ENCODE measurements around the gene AUTS2.

Gene AUTS2

GRCh38 chr7:69966766-69967591, 368.7 kb downstream of the AUTS2 start:
- Mint-ChIP-seq H3K36me3 (ENCODE audit: insufficient read depth) (no peaks in the 10 kb centered on the region), H3K27me3 (peaks cover 38% of the 10 kb centered on the region), H3K4me1 (peaks cover 8% of the 10 kb centered on the region), H3K9me3 (no peaks in the 10 kb centered on the region), H3K4me3 (no peak overlapping the region), H3K27ac (ENCODE audit: low read depth) (no peak overlapping the region)
- DNase-seq (ENCODE audit: low spot score in 2 of 2) (no peak), ATAC-seq (replicated peaks; ENCODE audit: extremely low read depth, poor library complexity, severe bottlenecking) (no peak)

DNA sequence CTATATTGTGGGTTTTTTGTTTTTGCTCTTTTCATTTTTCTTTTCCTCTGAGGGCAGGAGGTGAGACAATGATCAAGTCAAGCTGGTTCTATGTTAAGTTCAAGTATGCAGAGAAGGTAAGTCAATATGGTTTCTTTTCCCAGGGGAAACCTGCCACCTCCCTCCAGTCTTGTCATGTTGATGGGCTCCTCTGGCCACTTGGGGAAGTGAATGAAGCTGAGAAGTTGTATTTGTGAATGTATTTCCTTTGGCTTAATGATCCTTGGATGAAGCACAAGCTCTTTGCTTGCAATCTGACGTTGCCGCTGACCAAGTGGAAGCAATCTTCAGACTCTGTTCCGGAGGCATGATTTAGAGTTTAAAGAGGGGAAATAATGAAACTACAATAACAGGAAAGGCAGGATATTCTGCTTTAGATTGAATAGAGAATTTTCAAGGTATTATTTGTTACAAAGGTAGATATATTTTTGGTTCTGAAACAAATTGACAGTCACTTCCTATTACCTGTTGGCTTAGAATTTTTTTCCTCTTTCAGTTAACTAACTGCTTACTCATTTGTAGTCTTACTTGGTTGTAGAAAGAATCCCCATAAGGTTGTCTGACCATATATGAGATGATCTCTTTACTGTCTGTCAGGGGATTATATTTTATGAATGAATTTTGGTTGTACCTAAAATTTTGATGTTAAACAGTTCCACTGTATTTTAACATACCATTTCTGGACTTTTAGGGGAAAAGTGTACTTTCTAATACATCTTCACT, 369.6 kb downstream of the AUTS2 start:
- Mint-ChIP-seq H3K27me3 (peaks cover 38% of the 10 kb centered on the region), H3K4me1 (peaks cover under 1% of the 10 kb centered on the region), H3K4me3 (no peak overlapping the region), H3K9me3 (no peaks in the 10 kb centered on the region), H3K36me3 (ENCODE audit: insufficient read depth) (no peaks in the 10 kb centered on the region), H3K27ac (ENCODE audit: low read depth) (no peak overlapping the region)
- no peak for ATAC-seq (replicated peaks; ENCODE audit: extremely low read depth, poor library complexity, severe bottlenecking)
- no peak for DNase-seq (ENCODE audit: low spot score in 2 of 2)

- H3K9me3 Mint-ChIP-seq: no peaks in the 10 kb centered on the region
- no peak overlapping the region for H3K27ac Mint-ChIP-seq (ENCODE audit: low read depth)
- ATAC-seq (replicated peaks; ENCODE audit: extremely low read depth, poor library complexity, severe bottlenecking): no peak
- H3K4me3 Mint-ChIP-seq: no peak overlapping the region
- no peaks in the 10 kb centered on the region for H3K4me1 Mint-ChIP-seq
- H3K36me3 Mint-ChIP-seq (ENCODE audit: insufficient read depth): no peaks in the 10 kb centered on the region
- peaks cover 46% of the 10 kb centered on the region for H3K27me3 Mint-ChIP-seq
- no peak for DNase-seq (ENCODE audit: low spot score in 2 of 2)
Measured at GRCh38 chr7:69968969-69969556, 370.8 kb downstream of the AUTS2 start.

- H3K9me3 Mint-ChIP-seq: no peaks in the 10 kb centered on the region
- H3K36me3 Mint-ChIP-seq (ENCODE audit: insufficient read depth): no peaks in the 10 kb centered on the region
- DNase-seq (ENCODE audit: low spot score in 2 of 2): no peak
- ATAC-seq (replicated peaks; ENCODE audit: extremely low read depth, poor library complexity, severe bottlenecking): no peak
- no peak overlapping the region for H3K27ac Mint-ChIP-seq (ENCODE audit: low read depth)
- H3K4me1 Mint-ChIP-seq: no peaks in the 10 kb centered on the region
- no peak overlapping the region for H3K4me3 Mint-ChIP-seq
- peaks cover 51% of the 10 kb centered on the region for H3K27me3 Mint-ChIP-seq
Measured at GRCh38 chr7:69981646-69982045, 383.4 kb downstream of the AUTS2 start.

DNA sequence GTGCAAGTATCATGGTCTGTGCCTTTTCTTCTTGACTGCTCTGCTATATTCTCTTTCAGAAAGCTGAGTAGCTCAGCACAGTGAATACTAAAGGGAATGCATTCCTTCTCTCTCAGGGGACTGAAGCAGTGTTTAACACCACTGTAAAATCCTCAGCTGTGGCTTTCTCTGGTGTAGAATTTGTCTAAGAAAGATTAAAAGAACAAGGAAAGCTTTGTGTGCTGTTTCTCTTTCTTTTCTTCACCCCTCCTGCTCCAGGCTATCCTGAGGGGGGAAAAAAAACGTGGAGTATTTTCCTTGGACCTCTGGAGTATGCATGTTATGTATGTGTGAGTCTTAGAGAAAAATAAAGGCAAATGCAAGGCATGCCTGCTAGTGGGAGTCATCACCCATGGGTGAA, 383.9 kb downstream of the AUTS2 start:
- H3K27ac Mint-ChIP-seq (ENCODE audit: low read depth): no peak overlapping the region
- H3K27me3 Mint-ChIP-seq: peaks cover 46% of the 10 kb centered on the region
- H3K4me1 Mint-ChIP-seq: no peaks in the 10 kb centered on the region
- ATAC-seq (replicated peaks; ENCODE audit: extremely low read depth, poor library complexity, severe bottlenecking) (no peak), DNase-seq (ENCODE audit: low spot score in 2 of 2) (no peak)
- H3K9me3 Mint-ChIP-seq: no peaks in the 10 kb centered on the region
- no peak overlapping the region for H3K4me3 Mint-ChIP-seq
- no peaks in the 10 kb centered on the region for H3K36me3 Mint-ChIP-seq (ENCODE audit: insufficient read depth)

- Mint-ChIP-seq H3K9me3 (no peaks in the 10 kb centered on the region), H3K27me3 (peaks cover 10% of the 10 kb centered on the region), H3K27ac (ENCODE audit: low read depth) (no peak overlapping the region), H3K36me3 (ENCODE audit: insufficient read depth) (no peaks in the 10 kb centered on the region), H3K4me1 (peaks cover 9% of the 10 kb centered on the region), H3K4me3 (no peak overlapping the region)
- DNase-seq (ENCODE audit: low spot score in 2 of 2) (no peak), ATAC-seq (replicated peaks; ENCODE audit: extremely low read depth, poor library complexity, severe bottlenecking) (no peak)
Measured at GRCh38 chr7:69989551-69989950, 391.3 kb downstream of the AUTS2 start.

DNA sequence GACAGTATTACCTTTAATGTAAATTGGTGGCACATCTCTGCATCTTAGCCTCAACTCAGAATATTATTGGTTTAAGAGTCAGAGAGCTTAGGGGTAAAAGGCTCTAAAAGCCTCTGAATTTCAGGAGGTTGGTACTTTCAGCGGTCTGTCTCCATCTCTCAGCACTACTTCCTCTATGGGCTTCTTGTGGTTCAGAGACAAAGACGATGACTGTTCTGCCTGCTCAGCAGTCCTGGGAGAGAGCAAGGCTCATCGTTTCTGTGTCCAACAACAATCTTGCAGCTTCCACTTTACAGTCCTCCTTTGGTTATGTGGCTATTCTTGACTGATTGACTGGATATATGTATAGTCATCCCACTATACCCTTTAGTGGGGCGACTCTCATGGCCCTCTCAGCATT, 394.7 kb downstream of the AUTS2 start:
- peaks cover 10% of the 10 kb centered on the region for H3K27me3 Mint-ChIP-seq
- ATAC-seq (replicated peaks; ENCODE audit: extremely low read depth, poor library complexity, severe bottlenecking) (no peak), DNase-seq (ENCODE audit: low spot score in 2 of 2) (no peak)
- H3K4me1 Mint-ChIP-seq: peaks cover 9% of the 10 kb centered on the region
- H3K36me3 Mint-ChIP-seq (ENCODE audit: insufficient read depth): no peaks in the 10 kb centered on the region
- no peak overlapping the region for H3K4me3 Mint-ChIP-seq
- no peak overlapping the region for H3K27ac Mint-ChIP-seq (ENCODE audit: low read depth)
- no peaks in the 10 kb centered on the region for H3K9me3 Mint-ChIP-seq

GRCh38 chr7:69994218-69994617, 395.9 kb downstream of the AUTS2 start:
- ATAC-seq (replicated peaks; ENCODE audit: extremely low read depth, poor library complexity, severe bottlenecking): no peak
- H3K4me1 Mint-ChIP-seq: peaks cover 9% of the 10 kb centered on the region
- no peaks in the 10 kb centered on the region for H3K36me3 Mint-ChIP-seq (ENCODE audit: insufficient read depth)
- H3K27me3 Mint-ChIP-seq: peaks cover 10% of the 10 kb centered on the region
- H3K27ac Mint-ChIP-seq (ENCODE audit: low read depth): no peak overlapping the region
- no peaks in the 10 kb centered on the region for H3K9me3 Mint-ChIP-seq
- DNase-seq (ENCODE audit: low spot score in 2 of 2): no peak
- no peak overlapping the region for H3K4me3 Mint-ChIP-seq

DNA sequence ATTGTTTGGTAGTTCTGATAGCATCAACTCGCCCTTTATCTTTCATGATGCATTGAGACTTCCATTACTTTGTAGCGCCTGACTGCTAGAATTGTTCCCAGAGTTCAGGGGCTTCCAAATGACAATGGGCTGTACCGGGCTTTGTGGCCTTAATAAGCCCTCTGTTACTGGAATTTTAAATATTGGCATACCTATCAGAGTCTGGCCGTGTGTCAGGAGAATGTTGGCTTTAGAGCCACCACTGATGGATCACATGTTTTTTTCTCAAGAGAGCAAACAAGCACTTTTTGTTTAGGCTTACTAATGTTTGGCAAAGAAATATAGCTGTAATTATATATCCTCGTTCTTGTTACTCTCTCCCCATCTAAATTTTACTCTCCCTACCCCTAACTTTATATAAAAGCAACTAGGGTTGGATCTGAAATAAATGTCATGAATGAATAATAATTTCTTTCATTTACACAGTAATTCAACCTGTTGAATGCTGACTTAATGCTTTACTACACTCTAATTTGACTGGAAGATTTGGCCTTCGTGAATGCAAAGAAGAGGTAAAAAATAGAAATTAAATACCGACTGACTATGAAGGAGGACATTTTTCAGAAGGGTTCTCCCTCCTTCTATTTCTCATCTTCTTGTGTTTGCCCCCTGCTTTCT, 396.7 kb downstream of the AUTS2 start:
- H3K4me1 Mint-ChIP-seq: peaks cover 9% of the 10 kb centered on the region
- ATAC-seq (replicated peaks; ENCODE audit: extremely low read depth, poor library complexity, severe bottlenecking) (no peak), DNase-seq (ENCODE audit: low spot score in 2 of 2) (no peak)
- H3K9me3 Mint-ChIP-seq: no peaks in the 10 kb centered on the region
- peaks cover 10% of the 10 kb centered on the region for H3K27me3 Mint-ChIP-seq
- no peaks in the 10 kb centered on the region for H3K36me3 Mint-ChIP-seq (ENCODE audit: insufficient read depth)
- H3K27ac Mint-ChIP-seq (ENCODE audit: low read depth): no peak overlapping the region
- no peak overlapping the region for H3K4me3 Mint-ChIP-seq

DNA sequence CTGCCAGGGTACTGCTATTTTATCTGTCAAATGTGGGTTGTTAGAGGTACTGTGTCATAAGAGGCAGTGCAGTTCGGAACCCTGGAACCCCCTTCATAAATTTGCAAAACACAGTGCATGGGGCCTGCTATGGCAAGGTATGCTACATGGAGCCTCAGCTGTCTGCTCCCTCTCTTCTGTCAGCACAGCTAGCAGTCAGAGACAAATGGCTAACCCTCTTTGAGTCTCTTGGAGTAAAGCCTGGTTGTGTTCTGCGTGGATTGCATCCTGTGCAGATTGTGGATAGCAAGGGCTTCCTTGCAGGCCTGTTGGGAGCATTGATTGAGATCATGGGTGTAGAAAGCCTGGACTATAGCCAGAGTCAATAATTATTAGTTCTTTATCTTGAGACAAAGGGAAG, 397.8 kb downstream of the AUTS2 start:
- peaks cover 9% of the 10 kb centered on the region for H3K4me1 Mint-ChIP-seq
- no peak overlapping the region for H3K4me3 Mint-ChIP-seq
- ATAC-seq (replicated peaks; ENCODE audit: extremely low read depth, poor library complexity, severe bottlenecking) (no peak), DNase-seq (ENCODE audit: low spot score in 2 of 2) (no peak)
- H3K27me3 Mint-ChIP-seq: peaks cover under 1% of the 10 kb centered on the region
- H3K27ac Mint-ChIP-seq (ENCODE audit: low read depth): no peak overlapping the region
- H3K9me3 Mint-ChIP-seq: no peaks in the 10 kb centered on the region
- no peaks in the 10 kb centered on the region for H3K36me3 Mint-ChIP-seq (ENCODE audit: insufficient read depth)

- Mint-ChIP-seq H3K36me3 (ENCODE audit: insufficient read depth) (no peaks in the 10 kb centered on the region), H3K27me3 (peaks cover 9% of the 10 kb centered on the region), H3K9me3 (no peaks in the 10 kb centered on the region), H3K4me3 (no peak overlapping the region), H3K4me1 (no peaks in the 10 kb centered on the region), H3K27ac (ENCODE audit: low read depth) (no peak overlapping the region)
- DNase-seq (ENCODE audit: low spot score in 2 of 2) (no peak), ATAC-seq (replicated peaks; ENCODE audit: extremely low read depth, poor library complexity, severe bottlenecking) (no peak)
Measured at GRCh38 chr7:70000737-70001348, 402.6 kb downstream of the AUTS2 start.

- no peak for ATAC-seq (replicated peaks; ENCODE audit: extremely low read depth, poor library complexity, severe bottlenecking)
- Mint-ChIP-seq H3K4me1 (peaks cover 9% of the 10 kb centered on the region), H3K4me3 (no peak overlapping the region), H3K27ac (ENCODE audit: low read depth) (no peak overlapping the region), H3K36me3 (ENCODE audit: insufficient read depth) (no peaks in the 10 kb centered on the region), H3K9me3 (no peaks in the 10 kb centered on the region), H3K27me3 (peaks cover 32% of the 10 kb centered on the region)
- DNase-seq (ENCODE audit: low spot score in 2 of 2): no peak
Measured at GRCh38 chr7:70005480-70005879, 407.2 kb downstream of the AUTS2 start.
